HEK293T (cell line): Measurements from ENCODE around the gene LAYN.

Source experiments
- ARNT ChIP-seq: fragments of 450-650 bp; IDR thresholded peaks from 2 replicates; pipeline ENCODE4 v1.6.1; 2017; ENCODE audit warnings: mild to moderate bottlenecking
- BHLHE40 ChIP-seq: fragments of 450-650 bp; IDR thresholded peaks from 2 replicates; pipeline ENCODE4 v1.6.1; 2016; ENCODE audit warnings: mild to moderate bottlenecking, moderate library complexity, borderline replicate concordance
- CTBP1 ChIP-seq: fragments of 450-650 bp; IDR thresholded peaks from 2 replicates; pipeline ENCODE4 v1.6.1; 2016; ENCODE audit warnings: borderline replicate concordance
- FOXM1 ChIP-seq: fragments of 450-650 bp; IDR thresholded peaks from 2 replicates; pipeline ENCODE4 v1.6.1; 2017; ENCODE audit warnings: mild to moderate bottlenecking, borderline replicate concordance
- L3MBTL2 ChIP-seq: fragments of 450-650 bp; conservative IDR thresholded peaks from 2 replicates; pipeline ENCODE4 v1.6.1; 2016; ENCODE audit warnings: mild to moderate bottlenecking
- NFRKB ChIP-seq: fragments of 450-650 bp; IDR thresholded peaks from 2 replicates; pipeline ENCODE4 v1.6.1; 2016; ENCODE audit warnings: mild to moderate bottlenecking, moderate library complexity
- TARDBP ChIP-seq: fragments of 450-650 bp; IDR thresholded peaks from 2 replicates; pipeline ENCODE4 v1.6.1; 2016

DNA sequence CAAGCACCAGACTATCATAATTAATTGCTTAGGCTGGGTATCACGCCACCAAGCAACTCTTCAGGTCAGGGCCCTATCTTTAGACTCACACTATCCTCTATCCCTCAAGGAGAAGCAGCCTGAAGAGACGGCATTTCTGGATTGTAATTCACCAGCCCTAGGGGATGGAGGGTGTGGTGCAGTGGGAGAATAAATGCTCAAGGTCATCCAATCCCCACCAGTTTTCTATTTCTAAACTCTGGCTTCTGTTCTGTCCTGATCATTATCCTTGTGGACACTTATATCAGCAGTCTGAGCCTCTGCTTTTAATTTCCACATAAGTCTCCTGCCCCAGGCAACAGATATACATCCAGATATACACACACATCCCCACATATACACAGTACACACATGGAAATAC lies 48.6 kb downstream of the LAYN start:
- TF ChIP-seq CTBP1 (no peak), BHLHE40 (no peak), TARDBP (no peak), L3MBTL2 (no peak), FOXM1 (no peak), NFRKB (no peak), ARNT (no peak)
